AG20443 (cell line): ENCODE measurements around the gene LRRC75A.

ENCODE experiments used
- DNase-seq: peaks from one replicate; pipeline ENCODE4 v3.0.0; 2012; ENCODE audit warnings: low spot score, mixed read lengths

Gene LRRC75A

DNA sequence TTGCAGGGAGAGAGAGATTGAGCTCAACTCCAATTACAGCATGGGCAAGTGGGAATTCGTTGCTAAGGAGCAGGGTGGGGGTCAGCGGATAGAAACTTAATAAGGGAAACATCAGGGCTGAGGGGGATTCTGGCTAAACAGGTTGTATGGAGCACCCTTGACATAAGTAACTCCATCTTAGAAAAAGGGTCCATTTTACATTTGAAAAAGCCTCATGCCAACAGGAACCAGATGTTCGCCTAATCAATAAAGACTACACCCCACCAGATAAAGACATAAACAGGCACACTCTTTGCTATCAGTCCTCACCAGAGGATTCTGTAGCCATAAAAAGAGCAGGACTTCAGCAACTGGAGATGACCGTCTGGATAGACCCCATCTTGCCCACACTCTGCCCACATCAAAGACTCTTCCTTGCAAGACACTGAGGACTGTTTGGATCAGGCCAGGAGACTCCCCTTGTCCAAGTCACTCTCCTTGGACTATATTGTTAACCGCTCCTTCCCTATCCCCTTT, 1.6 kb upstream of the LRRC75A start:
- DNase-seq: no peak

DNA sequence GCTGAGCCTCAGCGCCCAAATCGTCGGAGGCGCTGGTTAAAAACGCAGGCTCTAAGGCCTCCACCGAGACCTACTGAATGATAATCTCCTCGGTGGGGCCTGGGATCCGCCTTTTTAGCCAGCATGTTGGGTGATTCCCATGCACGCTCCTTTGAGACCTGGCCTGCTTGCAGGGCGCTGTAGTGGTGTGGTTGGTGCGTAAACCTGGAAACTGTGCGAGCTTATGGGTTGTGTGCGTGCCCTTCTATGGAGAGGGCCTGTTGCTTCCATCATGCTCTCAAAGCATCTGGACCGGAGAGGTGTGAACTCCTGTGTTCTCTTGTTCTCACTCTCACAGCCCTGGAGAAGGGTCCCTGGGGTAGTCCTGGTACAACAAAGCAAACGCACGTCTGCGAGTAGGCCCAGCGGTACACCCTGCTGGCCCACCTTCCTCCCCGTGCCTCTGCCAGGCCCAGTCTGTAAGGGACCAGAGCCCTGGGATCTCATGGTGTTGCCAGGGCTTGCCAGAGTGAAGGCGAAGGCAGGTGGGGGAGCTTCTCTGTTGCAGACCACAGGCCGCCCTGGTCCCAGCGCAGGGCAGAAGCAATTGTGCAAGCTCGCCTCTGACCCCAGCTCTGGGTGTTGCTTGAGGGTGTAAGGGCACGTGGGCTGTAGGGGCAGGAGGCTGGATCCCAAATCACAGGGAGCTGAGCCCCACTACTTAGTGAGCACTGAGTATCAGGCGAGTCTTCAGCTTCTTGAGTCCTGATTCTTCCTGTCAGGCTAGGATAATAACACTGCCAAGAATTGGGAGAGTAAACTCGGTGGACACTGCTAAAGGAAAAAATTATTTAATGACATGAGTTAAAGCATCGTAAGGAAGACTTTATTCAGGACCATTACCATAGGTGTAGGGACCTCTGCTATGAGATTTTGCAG, 879 bp upstream of the LRRC75A start:
- no peak for DNase-seq

DNA sequence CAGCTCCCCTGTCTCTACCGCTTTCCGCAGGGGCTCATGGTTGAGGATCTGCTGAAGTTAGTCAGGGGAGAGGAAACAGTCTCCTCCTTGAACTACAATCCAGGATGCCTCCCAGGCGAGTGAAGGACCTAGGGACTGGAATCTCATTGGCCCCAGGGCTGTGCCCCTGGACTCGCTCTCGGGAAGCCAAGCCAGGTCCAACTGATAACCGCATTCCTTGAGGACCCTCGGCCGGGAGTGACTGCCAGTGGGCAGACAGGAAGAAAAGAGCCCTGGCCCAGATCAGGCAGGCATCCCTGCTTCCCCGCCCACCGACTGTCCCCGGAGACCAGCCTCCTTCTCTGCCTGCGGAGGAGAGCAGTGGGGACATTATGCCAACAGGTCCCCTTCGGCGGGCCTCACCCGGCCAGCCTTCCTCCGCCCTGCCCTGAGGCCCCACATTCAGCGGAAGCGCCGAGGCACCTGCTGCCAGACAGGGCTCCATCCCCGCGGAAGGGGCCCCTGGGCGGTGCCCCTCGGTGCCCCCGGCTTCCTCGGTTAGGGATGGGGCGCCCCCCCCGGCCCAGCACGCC, 776 bp downstream of the LRRC75A start:
- DNase-seq: no peak

DNA sequence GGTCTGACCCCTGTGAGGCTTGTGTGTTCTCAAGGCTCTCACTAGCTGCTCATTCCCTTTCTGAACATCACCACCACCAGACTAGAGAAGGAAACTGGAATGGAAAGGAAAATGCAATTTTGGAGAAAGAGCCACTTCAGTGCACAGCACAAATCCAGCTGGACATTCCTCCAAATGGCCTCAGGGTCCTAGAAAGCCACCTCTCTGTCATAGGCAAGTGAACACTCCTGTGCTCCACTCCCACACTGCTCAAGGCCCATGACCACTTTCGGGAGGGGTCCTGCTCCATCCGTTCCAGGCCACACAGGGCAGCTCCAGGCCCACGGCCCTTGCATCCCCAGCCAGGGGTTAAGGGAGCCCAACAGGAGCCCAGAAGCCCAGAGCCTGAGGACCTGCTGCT, 2.6 kb downstream of the LRRC75A start:
- DNase-seq: no peak

DNA sequence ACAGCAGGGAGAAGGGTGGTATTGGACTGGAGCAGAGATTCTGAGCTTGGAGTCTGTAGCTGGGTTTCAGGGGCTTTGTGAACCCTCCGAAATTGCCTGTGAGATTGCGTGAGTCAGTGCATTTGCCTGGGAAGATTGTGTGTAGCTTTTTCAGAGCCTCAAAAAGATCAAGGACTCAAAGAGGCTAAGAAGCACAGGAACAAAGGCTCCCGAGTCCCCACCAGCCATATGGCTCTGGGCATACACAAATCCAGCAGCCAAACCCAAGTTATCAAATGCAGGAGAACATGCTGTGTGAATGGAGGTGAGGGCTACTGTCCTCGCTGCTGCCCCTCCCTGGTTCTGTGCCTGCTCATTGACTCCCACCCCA, 3.0 kb downstream of the LRRC75A start:
- DNase-seq: no peak

DNA sequence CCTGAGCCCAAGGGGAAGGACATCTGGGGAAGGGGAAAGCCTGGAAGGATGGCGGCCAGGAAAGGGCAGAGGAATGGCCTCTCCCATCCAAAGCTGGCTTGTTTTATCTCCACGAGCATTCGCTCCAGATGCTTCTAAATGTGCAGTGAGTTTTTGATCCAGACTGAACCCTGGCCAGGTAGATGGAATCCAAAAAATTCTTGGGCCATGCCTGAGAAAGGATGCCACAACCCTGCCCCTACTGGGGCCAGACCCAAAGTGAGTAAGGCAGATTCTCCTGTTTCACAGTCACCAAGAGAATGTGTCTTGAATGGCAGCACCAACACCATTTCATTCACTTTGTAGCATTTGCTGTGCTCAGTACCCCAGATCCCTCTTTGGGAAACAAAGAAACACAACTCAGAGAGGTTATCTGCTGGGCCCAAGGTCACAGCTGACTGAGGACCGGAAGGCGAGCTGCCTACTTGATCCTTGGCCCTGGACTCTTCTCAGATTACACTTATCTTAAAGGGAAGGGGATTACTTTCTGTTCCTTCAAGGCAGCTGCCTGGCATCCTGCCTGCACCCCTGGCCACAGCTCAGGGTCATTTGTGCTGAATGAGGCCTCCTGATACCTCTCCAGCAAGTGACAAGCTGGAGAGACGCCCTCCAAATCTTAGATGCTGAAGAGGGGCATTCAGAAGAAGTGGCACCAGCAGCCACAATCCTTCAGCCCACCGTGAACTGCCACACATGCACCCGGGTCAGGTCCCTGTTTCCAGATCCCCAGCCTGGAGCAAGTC, 3.6 kb downstream of the LRRC75A start:
- no peak for DNase-seq

DNA sequence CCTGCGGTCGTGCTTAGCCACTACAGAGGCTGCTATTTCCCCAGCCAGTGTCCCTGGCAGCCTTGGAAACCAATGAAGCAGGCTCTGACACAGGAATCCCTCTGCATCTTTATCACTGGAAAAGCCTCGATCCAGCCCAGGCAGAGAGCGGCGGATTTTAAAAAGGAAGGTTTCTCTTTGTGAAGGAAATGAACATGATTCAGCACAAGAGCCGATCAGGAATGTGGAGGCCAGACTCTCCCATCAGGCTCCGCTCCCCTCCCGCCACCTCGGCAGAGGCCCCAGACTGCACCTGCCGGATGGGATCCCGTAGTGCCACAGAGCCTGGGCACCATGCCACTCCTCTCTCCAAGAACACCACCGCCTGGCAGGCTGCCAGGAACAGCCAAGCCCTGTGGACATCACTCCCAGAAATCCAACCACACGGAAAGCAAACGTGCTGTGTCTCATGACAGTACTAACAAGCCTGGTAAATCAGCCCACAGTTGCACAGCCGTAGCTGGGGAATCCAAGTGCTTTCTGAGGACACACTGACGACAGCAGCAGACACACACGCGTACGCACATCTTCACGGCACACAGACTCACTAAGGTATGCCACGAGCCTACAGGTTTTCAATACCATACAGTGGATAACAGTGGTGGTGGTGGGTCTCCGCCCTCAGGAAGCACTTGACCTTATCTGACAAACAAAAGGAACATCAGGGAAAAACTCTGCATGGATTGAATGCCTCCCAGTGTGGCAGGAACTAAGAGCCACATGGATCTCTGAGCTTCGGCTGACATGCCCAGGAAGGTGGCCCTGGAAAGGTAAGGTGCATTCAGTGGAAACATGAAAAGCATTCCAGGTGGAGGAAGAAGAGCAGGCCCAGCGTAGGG, 5.4 kb downstream of the LRRC75A start:
- peak; percentile 82 for DNase-seq

DNA sequence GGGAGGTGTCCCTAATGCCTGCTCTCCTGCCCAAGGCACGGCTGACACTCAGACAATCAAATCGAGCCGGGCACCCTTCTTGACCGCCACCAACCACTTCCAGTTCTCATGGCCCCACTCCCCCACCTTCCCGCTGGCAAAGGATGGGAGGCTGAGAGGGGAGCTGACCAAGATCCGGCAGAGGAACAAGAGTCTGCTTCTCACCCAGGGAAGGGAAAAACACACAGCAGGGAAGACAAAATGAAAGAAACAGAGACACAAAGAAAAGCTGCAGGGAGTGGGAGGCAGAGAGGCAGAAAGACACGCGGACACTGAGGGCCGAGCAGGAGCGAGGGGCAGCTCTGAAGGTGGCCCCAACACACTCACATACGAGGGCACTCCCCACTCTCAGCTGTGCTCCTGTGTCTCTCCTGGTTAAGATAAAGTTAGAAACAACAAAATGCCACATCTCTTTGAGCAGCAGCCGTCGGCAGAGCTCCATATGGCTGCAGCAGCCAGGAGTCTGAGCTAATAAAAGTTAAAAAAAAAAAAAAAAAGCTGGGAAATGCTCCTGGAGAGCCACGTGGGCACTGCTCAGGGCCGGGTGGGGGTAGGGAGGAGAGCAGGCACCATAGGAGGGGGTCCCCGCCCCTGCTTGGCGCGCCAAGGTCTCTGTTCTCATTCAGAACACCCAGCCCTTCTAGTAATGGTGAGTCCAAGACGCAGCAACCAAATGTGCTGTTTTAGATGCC, 7.4 kb downstream of the LRRC75A start:
- DNase-seq: no peak

DNA sequence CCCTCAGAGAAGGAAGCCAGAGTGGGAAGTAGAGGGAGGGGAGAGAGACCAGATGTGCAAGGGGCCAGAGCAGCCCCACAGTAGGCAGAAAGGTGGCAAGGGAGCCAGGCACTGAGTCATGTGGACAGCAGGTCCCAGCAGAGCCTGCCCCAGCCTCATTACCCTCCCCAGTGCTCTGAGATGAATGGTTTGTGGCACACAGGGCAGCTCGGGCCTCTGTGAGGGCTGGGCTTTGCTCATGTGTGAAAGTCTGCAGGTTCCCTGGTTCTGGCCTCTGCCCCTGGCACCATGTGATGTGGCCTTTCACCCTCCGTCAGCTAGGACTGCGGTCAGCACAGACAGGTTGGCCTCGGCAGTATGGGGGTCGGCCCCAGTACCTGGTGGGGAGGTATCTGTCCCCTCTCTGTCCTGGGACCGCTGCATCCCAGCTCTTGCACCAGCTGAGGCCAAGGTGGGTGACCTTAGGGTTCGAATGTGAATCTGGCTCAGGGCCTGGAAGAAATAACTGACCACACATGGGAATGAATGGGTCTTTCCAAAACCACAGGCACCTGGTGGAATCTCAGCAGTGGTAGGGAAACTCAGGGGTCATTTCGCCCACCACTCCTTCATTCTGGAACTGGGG, 8.9 kb downstream of the LRRC75A start:
- no peak for DNase-seq

DNA sequence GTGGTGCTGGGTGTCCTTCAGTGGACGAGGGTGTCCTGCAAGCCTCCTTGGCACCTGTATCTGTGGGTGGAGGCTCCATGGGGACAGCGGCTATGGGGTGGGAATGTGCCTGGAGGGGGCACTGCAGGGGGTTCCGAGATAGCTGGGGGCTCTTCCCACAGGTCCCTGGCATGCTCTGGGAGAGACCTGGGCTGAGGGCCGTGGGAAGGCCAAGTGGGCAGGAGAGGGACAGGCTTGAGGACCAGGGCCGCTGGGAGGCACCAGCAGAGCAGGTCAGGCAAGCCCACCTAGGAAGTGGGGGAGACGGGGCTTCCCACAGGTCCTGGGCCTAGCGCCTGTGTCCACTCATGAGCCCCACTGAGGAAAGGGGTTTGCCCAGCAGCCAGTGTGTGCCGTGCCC, 9.7 kb downstream of the LRRC75A start:
- DNase-seq: no peak

DNA sequence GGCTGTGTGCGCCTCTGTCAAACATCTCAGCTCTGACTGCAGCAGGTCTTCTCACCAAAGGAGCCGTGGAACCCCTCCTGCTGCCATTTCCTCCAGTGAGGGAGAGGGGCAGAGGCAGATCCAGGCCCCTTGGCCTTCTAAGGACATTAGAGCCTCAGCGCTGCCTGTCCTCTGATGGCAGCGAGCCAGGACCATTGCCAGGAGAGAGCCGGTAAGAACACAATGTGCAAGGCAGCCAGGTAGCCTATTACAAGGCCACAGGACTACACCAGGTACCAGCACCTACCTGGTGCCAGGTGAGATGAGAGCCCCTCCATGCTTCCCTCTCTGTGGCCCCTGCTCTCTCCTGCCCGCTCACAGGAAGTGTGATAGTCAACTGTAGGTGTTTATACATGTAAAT, 11.0 kb downstream of the LRRC75A start:
- DNase-seq: no peak

DNA sequence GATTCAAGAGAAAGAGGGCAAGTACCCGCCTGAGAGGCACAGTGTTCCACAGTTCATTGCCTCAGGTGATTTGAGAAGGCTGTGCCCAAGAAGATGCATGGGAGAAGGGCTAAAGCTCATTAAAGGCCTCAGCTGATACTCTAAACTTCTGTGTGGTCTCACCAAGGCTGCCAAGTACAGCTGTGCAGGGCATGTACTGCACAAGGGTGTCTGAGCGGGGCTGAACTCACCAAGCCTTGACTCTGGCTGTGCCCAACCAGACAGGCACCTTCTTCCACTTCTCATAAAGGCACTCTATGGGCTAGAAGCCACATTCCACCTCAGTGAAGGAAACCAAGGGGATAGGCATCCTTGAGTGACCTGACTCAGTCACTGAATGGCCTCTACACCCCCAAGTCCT, 12.7 kb downstream of the LRRC75A start:
- DNase-seq: no peak

DNA sequence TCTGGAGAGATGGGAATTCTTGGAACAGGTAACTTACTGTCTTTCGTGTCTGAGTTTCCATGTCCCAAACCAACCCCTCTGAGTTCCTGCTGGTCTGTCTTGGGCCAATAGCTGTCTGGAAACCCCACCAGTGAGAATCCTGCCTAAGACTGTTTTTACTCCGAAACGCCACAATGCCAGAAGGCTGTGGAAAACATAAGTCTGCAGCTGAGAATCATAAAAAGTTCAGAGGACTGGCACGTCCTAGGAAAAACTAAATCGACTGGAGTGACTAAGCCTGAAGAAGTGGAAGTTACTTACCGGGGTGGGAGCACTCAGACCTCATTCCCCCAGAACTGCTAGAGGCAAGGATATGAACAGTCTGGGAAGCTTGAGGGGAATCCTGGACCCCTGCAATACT, 13.3 kb downstream of the LRRC75A start:
- DNase-seq: peak; percentile 42

DNA sequence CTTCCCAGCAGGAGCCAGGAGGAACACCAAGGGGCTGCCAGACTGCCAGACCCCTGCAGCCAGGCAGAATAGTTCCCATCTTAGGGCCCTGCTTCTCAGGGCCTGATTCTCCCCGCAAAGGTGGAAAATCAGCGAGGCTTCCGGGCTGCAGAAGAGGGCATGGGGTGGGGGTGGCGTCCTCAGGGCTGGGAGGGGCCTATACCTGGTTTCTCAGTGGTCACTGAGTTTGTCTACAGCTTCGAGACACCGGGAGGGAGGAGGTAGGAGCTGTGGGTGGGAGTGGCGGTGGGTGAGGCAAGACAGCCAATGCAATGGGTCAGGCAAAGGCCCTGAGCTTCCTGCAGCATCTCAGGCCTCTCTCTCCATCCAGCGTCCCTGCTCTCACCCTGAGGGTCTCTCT, 14.3 kb downstream of the LRRC75A start:
- DNase-seq: no peak

DNA sequence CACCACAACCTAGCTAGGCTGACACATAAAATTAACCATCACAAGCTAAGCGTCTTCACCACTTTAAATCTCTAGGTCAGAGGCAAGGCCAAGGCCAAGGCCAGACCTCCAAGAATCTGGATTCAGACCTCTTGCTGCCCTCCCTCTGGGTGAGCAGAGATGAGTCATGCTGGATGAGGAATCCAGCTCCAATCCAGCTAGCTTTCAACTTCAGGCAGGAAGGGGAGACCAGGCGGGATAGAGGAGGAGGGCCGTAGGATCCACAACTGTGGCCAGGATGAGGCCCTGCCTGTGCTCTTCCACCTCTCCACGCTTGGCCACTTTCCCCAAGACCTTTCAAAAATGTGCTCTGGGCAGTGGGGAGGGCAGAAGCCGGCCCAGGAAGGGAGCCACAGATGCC, 14.7 kb downstream of the LRRC75A start:
- DNase-seq: peak; percentile 94

DNA sequence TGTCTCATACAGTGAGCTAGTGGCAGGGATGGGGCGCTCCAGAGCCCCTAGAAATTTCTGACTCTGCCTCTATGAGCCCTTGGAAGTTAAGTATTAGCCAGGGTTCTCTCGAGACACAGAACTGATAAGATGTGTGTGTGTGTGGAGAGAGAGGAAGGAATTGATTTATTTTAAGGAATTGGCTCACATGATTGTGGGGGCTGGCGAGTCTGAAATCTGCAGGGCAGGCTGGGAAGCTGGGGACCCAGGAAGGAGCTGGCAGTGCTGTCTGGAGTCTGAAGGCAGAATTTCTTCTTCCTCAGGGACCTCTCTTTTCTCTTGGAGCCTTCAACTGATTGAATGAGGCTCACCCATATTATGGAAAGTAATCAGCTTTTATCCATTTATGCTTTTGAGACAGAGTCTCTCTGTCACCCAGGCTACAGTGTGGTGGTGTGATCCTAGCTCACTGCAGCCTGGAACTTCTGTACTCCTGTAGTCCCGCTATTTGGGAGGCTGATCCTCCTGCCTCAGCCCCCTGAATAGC, 16.8 kb downstream of the LRRC75A start:
- no peak for DNase-seq

DNA sequence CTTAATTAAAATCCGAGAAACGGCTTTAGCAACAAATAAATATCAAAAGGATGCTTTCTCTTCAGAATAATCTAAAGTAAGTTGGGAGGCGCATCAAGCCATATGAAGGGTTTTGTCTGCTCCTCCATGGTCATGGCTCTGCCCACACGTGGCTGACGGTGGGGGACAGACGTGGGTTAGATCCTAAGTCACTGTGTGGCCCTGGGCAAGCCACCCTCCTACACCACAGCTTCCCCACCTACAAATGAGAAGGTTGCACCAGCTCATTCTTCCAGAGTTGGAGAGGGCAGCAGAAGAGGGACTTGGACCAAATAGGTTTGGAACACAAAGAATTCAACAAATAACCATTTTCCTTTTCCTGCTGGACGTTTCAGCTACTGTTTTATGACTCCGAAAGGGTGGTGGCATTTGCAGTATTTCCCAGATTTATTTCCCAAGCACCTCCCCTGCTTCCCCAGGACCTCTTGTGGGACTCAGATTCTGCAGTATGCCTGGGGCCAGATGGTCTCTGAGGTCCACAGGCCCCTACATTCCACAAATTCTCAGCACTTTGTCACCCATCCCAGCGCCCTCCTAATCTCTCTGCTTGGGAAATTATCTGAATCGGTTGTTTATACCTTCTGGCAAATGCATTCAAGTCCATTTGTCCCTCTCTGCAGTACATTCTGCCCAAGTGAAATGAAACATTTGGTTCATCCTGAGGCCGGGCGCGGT, 17.8 kb downstream of the LRRC75A start:
- DNase-seq: no peak

DNA sequence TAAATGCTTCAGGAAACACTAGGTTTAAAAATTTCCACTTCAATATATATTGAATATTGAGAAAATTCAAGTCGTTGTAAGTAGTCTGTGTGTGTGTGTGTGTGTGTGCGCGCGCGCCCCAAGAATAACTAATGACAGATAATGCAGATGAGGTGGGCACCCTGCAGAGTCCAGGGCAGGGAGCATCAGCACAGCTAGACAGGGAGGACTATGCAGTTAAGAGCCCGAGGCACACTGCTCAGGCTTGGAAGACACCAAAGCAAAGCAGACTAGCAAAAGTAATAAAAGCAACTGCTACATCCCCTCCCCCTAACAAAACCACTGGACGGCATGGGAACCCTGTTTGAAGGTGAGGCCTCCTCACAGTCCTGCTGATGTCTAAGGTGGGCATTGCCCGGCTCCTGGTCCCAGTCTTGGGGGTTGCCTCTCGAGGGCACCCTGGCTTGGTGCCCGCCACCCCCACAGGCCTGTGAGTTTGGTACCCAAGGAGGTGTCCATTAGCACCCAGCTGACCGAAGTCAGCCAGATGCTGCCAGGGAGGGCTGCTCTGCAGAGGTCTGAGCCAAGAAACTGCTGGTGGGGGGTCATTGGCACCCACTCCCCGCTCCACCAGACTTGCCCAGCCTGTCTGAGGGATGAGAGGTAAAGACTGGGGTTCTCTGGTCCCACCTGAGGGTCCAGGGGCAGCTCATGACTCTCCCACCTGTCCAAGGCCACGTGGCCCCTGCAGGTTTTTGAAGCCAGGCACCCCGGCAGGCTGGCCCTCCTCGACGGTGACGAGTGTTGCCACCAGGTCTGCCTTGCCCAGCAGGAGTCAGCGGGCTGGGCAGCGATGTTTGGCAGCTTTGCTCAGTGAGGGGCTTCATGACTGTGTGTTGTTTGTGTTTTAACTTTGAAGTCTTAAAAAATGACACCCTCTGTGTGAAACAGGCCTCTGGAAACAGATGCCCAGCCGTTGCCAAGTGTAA, 18.7 kb downstream of the LRRC75A start:
- DNase-seq: no peak

DNA sequence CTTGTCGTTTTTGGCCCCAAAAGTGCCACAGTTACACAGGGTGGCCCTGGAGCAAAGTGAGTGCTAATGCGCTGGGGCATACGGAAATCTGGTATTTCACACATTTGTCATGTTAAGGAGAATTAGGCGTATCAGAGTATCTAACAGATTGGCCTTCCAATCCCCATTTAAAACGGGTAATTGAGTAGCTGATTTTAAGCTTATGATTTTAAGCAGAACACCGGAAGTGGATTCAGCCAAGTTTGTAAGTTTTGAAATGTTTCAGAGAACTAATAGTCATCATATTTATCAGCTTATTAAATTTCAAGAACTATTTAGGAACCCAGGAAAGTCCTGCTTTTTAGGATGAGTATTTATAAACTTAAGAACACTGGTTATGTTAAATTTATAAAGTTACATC, 19.5 kb downstream of the LRRC75A start:
- DNase-seq: no peak
